ENCODE measurements around the gene OR9Q1.

- no peak for TF ChIP-seq POLR2A (IDR thresholded peaks at IDR 0.05)
- no peak for TF ChIP-seq POLR2AphosphoS5 (IDR thresholded peaks at IDR 0.05)
Measured at GRCh38 chr11:58028687-58029411, 5.2 kb downstream of the OR9Q1 start.
